ENCODE measurements around the gene LNX1.

DNA sequence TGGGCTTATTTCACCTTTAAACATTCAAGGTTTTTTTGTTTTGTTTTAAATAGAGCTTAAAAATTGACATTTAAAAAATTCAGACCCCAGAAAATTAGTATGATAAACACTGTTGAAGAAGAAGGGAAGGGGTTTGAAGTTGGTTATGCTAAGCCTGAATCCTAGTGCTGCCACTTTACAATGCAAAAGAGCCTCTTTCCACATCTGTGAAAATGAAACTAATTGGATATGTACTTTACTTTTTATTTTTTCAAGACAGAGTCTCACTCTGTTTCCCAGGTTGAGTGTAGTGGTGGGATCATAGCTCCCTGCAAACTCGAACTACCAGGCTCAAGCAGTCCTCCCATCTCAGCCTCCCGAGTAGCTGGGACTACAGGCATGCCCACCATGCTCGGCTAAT, 172.1 kb downstream of the LNX1 start:
- TF ChIP-seq, protein P1, sequence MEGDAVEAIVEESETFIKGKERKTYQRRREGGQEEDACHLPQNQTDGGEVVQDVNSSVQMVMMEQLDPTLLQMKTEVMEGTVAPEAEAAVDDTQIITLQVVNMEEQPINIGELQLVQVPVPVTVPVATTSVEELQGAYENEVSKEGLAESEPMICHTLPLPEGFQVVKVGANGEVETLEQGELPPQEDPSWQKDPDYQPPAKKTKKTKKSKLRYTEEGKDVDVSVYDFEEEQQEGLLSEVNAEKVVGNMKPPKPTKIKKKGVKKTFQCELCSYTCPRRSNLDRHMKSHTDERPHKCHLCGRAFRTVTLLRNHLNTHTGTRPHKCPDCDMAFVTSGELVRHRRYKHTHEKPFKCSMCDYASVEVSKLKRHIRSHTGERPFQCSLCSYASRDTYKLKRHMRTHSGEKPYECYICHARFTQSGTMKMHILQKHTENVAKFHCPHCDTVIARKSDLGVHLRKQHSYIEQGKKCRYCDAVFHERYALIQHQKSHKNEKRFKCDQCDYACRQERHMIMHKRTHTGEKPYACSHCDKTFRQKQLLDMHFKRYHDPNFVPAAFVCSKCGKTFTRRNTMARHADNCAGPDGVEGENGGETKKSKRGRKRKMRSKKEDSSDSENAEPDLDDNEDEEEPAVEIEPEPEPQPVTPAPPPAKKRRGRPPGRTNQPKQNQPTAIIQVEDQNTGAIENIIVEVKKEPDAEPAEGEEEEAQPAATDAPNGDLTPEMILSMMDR (IDR thresholded peaks at IDR 0.05) = no peak
- no peak for TF ChIP-seq POLR2A (IDR thresholded peaks at IDR 0.05)
